ENCODE results near the gene ARL5A.
A peak's percentile ranks its signal among the peaks of the same experiment; 100 is the strongest.

ARL5A gene

DNA sequence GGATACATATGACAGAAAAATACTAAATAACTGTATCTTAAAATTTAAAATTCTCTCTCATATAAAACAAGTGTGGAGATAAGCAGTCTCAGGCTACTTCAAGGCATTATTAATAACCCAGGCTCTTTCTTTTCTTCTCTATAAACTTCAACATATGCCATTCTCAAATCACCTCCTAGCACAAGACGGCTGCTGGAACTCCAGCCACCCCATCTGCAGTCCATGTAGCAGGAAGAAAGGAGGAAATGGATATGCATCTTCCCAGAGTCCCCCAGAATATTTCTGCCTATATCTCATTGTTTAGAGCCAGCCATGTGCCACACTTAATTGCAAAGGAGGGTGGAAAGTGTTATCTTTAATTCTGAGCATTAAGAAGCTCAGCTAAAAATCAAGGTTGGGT, 58.6 kb downstream of the ARL5A start:
- no peak for DNase-seq (ENCODE audit: low read depth in 4 of 4, low spot score in 1 of 4)

DNA sequence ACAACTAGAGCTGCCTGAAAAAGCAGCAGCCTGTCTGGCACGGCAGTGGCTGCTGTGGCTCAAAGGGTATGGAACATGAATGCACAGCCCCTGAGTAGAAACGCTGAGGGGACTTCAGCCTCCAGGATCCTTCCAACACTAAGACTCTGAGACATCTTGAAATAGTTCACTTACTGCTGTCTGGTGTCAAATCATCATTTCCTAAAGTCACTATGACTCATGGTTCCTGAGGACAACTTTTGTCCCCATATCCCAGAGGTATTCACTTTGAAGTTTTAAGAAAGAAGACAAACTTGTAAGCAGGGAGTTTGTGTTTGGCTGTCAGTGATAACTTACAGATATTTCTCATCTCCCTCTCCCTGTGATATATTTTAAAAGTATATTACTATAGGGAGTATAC, 60.7 kb downstream of the ARL5A start:
- DNase-seq (ENCODE audit: low read depth in 4 of 4, low spot score in 1 of 4) = no peak

DNA sequence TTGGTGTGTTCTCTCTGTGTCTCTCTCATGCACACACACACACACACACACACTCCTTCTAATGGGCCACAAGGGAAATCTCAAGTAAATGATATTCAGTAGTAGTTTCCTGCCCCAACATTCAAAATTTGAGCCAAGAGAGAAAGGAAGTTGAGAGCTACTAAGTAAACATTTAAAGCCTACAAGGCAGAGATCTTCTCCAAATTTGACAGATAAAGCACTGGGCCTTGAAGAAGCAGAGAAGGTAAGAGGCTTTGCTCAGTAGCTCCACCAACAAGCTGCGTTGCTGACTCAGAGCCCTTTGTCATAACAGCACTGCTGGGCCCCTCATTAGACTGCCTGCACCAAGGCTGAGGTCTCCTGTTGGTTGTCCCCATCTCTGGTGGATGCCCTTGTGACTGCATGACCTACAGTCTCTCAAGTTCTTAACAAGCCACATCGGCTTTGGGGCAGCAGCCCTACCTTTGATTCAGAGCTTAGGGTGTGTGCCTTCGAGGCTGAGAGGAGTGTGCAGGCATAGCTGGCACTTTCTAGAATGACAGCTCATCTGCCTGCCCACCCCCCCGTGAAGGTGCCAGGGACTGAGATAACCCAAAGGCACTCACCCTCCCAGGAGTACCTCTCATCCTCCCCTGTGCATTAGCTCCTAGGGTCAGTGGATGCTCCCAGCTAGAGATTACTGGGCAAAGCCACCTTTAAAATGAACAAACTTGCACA, 61.6 kb downstream of the ARL5A start:
- peak in 1 of 4 experiments; percentile 22 for DNase-seq (ENCODE audit: low read depth in 4 of 4, low spot score in 1 of 4)

DNA sequence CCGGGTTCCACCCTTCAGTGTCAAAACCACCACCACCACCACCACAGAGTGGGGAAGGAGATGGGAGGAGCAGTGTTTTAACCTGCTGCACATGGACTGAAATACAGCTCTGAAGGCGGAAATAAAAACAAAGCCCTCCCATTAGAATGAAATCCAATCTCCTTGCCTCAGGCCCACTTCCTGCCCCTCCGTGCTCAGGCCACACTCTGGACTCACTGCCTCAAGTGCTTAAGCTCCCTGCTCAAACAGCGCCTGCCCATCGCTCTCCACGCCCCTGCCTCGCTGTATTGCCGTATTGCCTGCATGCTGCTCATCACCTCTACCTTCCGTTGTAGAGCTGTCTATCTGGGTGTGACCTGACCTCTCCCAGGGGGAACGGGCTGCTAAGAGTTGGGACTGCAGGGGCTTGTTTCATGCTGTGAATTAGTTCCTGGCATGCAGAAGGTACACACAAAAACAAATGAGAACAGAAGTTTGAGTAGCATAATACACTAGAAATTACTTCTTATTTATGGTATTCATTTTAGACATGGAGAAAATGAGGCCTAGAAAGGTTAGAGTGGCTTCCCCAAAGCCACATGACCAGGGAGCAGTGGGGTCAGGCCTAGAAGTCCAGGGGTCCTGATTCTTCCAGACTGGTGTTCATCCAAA, 62.3 kb downstream of the ARL5A start:
- no peak for DNase-seq (ENCODE audit: low read depth in 4 of 4, low spot score in 1 of 4)

DNA sequence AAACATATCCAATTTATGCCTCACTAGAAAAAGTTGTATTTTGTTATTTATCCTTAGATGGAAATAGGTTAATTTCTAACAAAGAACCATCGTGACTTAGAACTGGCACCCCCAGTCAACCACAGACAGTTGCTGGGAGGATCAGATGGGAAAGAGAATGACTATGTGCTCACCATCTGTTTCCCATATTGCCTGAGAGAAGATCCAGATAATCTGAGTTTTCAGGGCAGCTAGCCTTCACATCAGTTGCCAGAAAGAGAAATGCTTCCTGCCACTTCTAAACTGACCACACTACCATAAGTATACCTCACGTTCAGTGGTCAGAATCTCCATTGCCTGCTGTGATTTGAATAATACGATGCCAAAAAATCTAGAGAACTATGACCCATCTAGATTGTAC, 65.5 kb downstream of the ARL5A start:
- no peak for DNase-seq (ENCODE audit: low read depth in 4 of 4, low spot score in 1 of 4)

DNA sequence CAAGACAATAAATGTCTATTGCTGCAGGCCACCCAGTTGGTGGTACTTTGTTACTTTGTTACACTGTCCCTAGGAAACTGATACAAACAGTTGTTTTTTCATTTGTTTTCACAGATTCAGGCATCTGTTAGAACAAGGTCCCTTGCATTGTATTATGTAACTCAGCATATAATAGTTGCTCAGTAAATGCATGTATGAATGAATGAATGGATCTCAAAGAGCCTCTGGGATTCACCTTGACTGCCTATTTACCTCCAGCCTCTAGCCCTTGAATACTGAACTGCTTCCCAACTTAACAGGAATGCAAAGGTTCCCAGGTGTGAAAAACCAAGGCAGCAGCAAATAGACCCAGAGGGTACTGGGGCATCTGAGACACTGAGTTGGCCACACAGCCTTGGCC, 66.5 kb downstream of the ARL5A start:
- no peak for DNase-seq (ENCODE audit: low read depth in 4 of 4, low spot score in 1 of 4)

DNA sequence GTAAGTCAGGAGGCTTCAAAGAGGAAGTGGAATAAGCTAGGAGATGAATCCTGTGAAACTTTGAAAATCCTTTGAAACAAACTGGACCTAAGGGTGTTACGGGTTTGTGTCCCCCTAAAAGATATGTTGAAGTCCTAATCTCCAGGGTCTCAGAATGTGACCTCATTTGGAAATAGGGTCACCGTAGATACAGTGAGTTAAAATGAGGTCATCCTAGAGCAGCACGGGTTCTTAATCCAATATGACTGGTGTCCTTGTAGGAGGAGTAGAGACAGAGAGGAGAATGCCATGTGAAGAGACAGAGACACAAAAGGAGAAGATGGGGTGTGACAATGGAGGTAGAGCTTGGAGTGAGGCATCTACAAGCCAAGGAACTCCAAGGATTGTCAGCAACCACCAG, 67.0 kb downstream of the ARL5A start:
- no peak for DNase-seq (ENCODE audit: low read depth in 4 of 4, low spot score in 1 of 4)

DNA sequence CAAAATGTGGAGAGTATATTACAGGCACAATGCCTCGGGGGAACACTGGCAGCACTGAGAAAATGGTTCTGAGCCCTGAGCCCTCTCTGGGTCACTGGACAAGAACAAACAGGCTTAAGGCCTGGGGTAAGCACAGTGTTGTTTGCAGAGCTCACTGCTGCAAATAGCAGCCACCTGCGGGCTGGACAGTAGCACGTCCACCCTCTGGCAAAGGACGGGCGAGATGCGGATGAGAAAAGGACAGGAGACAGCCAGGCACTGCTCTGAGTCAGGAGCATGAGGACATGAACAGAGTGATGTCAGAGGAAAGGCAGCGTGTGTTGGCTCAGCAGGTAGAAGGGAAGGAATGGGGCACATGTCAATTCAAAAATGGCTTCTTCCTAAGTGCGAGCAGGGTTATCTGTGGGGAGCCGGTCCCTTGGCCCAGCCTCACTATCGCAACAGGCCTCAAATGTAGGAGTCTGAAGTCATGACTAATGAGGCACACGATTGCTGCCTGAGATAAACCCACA, 68.0 kb downstream of the ARL5A start:
- DNase-seq (ENCODE audit: low read depth in 4 of 4, low spot score in 1 of 4) = no peak

DNA sequence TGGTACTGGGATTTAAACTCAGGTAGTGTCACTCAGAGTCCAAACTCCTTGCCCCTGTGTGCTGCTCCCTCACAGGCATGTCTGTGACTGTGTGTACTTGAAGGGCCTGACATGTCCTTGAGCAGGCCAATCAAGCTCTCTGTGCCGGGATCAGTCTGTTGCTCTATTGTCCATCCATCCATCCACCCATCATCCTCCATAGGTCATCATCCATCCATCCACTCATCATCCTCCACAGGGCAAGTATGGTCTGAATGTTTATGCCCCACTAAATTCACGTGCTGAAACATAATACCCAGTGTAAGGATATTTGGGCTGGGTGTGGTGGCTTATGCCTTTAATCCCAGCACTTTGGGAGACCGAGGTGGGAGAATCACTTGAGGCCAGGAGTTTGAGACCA, 69.5 kb downstream of the ARL5A start:
- DNase-seq (ENCODE audit: low read depth in 4 of 4, low spot score in 1 of 4) = no peak

DNA sequence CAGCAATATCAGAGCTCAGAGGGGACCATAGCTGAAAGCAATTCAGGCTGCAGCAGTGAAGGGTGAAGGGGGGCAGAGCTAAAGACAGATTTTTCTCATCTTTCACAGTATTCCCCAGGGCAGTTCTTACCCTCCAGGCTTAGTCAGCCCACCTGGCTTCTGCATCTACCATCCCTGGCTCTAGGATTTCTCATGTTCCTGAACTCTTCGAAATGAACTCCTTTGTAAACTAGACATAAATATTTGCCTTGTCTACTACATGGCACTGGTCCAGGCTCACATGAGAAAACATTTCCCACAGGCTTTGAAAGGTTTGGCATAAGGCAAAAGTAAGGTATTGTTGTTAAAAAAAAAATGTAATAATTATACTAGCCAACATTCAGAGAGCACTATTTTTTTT, 70.4 kb downstream of the ARL5A start:
- DNase-seq (ENCODE audit: low read depth in 4 of 4, low spot score in 1 of 4) = no peak

DNA sequence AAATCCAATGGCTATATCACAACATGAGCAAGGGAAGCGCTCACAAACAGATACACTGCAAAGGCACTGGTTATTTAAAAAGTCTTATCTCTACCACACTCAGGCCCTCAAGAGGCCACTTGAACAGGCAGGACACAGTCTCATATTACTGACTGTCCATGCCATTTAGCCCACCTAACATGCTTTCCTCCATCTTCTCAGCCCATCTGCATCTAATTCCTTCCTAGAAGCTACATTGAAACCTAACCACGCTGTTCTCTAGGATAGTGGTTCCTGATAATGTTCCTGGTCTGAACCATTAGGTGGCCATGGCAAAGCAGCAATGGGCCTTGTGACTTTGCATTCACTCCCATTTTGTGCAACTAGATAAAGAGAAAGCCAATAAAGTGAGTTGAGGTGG, 71.4 kb downstream of the ARL5A start:
- DNase-seq (ENCODE audit: low read depth in 4 of 4, low spot score in 1 of 4) = no peak

DNA sequence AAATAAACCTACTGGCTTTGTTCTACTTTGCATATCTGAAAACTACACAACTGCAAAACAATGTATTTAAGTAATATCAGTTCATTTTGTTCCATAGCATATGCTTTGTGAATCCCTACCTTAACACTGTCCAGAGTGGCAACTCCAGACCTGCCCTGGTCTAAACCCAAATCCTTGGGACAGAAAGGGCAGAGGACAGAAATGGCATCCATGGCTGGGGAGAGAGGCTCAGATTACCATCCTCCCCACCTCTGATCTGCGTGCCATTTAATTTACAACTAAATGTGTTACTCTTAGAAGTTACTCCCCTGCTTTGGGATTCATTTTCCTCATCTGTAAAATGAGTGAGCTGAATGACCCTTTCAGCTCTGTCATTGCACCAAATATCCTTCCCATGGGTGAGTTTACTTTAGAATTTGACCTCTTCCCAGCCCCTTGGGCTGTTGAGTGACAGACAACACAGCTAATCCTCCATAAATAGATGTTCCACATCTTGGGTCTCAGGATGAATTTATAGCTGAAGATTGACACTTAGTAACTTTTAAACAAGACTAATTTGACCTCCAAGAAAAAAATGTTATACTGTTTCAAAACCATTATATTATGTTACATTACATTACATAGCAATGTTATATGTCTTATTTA, 73.8 kb downstream of the ARL5A start:
- no peak for DNase-seq (ENCODE audit: low read depth in 4 of 4, low spot score in 1 of 4)

DNA sequence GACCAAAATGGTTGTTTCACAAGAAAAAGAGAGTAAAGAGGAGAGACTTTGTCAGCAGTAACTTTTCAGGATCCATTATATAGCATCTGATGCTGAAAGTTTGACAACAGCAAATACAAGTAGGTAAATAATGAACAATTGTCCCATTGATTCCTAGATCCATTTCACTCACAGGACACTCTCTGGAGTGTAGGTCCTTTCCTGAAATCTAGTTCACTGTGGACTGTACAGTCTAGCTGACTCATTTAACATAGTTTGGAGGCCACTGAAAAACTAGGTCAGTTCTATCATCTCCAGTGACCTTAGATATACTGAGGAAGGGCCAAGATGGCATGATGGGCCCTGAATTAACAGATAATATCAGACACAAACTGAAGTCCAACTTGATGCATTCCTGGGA, 74.7 kb downstream of the ARL5A start:
- DNase-seq (ENCODE audit: low read depth in 4 of 4, low spot score in 1 of 4) = no peak

Measured in stimulated activated CD4-positive, alpha-beta T cell treated with anti-CD3 and anti-CD28 coated beads, Interleukin-1b, Interleukin-23, amount 100 ng/mL, for 24 hours (primary cell).